Progenitor cell of endocrine pancreas (in vitro differentiated cells): ENCODE results near the gene MESP2. TPM values are rescaled to one million over a fixed set of nuclear protein-coding genes. Genes with fewer than 3 reads are reported as not detected.

Source experiments
- DNase-seq: peaks from one replicate; pipeline ENCODE4 v3.0.0; 2021; ENCODE audit warnings: low spot score; ENCODE audit not compliant: unreplicated experiment
- H3K27ac Mint-ChIP-seq: 2 replicates; pipeline ENCODE4 v1.8.0; 2021; ENCODE audit warnings: mild to moderate bottlenecking, moderate library complexity, mixed read lengths
- H3K27me3 Mint-ChIP-seq: 2 replicates; pipeline ENCODE4 v1.8.0; 2021; ENCODE audit warnings: mixed read lengths
- H3K36me3 Mint-ChIP-seq: 2 replicates; pipeline ENCODE4 v1.8.0; 2022; ENCODE audit warnings: mixed read lengths; ENCODE audit not compliant: insufficient read depth
- H3K4me1 Mint-ChIP-seq: 2 replicates; pipeline ENCODE4 v1.8.0; 2021; ENCODE audit warnings: low read depth, mixed read lengths
- H3K4me3 Mint-ChIP-seq: 2 replicates; pipeline ENCODE4 v1.8.0; 2021; ENCODE audit warnings: low read depth, mild to moderate bottlenecking, moderate library complexity, mixed read lengths
- H3K9me3 Mint-ChIP-seq: 2 replicates; pipeline ENCODE4 v1.8.0; 2021; ENCODE audit warnings: low read depth, mixed read lengths
- CTCF ChIP-seq: fragments of 200-600 bp; sonication (generic); IDR thresholded peaks from one replicate; pipeline ENCODE4 v1.5.0; 2021; ENCODE audit warnings: antibody characterized with exemption, mild to moderate bottlenecking; ENCODE audit not compliant: unreplicated experiment
- total RNA-seq: library from RNA; stranded (reverse); gene quantifications from 2 replicates; pipeline ENCODE4 v1.2.1, GENCODE V29; 2021

The MESP2 gene
- total RNA-seq, 1 donor from 2014 or later = not detected

GRCh38 chr15:89735773-89736172 is 40.4 kb upstream of the MESP2 start:
- TF ChIP-seq CTCF = no peak
- H3K9me3 Mint-ChIP-seq = no peaks in the 10 kb centered on the region
- peaks cover 64% of the 10 kb centered on the region for H3K27me3 Mint-ChIP-seq
- H3K4me1 Mint-ChIP-seq = no peaks in the 10 kb centered on the region
- no peaks in the 10 kb centered on the region for H3K36me3 Mint-ChIP-seq
- no peak overlapping the region for H3K4me3 Mint-ChIP-seq
- no peak for DNase-seq
- H3K27ac Mint-ChIP-seq = no peak overlapping the region

DNA sequence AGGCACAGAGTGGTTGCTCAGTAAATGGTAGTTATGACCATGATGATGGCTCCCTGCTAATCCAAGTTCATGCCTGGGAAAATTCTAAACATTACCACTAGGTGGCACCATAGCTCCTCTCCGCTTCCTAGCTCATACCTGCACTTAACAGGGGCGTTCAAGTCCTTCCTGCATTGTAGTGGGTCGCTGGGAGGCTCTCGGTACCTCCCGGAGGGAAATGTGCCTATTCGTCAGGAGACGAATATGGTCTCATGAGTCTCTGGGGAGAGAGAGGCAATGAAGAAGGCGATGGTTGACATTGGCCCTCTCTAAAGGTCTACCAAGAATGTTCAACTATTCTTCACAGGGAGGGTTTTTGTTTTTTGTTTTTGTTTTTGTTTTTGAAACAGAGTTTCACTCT is 36.0 kb upstream of the MESP2 start:
- Mint-ChIP-seq H3K27ac (no peak overlapping the region), H3K4me1 (no peaks in the 10 kb centered on the region), H3K9me3 (no peaks in the 10 kb centered on the region), H3K4me3 (no peak overlapping the region), H3K36me3 (no peaks in the 10 kb centered on the region), H3K27me3 (peaks cover 45% of the 10 kb centered on the region)
- TF ChIP-seq CTCF = peak; percentile 93
- peak; percentile 46 for DNase-seq

DNA sequence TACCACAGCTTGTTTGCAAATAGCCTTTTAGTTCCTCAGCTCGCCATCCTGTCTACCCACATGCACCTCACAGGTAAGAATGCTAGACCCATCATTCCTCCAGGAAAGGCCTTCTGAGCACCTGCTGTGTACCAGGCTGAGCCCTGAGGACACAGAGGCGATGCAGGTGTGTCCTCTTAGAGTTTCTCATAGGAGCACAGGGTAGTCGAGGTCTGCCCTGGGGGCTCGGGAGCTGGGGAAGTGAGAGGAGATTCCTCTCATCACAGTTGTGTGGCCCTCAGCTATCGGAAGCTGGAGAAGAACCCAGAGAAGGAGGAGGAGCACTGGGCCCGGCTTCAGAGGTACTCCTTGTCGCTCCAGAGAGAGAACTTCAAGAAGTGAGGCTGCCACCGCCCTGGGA is 33.1 kb upstream of the MESP2 start:
- no peak overlapping the region for H3K4me3 Mint-ChIP-seq
- peaks cover 22% of the 10 kb centered on the region for H3K27me3 Mint-ChIP-seq
- TF ChIP-seq CTCF = no peak
- H3K4me1 Mint-ChIP-seq = no peaks in the 10 kb centered on the region
- DNase-seq = no peak
- H3K27ac Mint-ChIP-seq = no peak overlapping the region
- H3K36me3 Mint-ChIP-seq = no peaks in the 10 kb centered on the region
- H3K9me3 Mint-ChIP-seq = no peaks in the 10 kb centered on the region

- Mint-ChIP-seq H3K27ac (no peak overlapping the region), H3K9me3 (no peaks in the 10 kb centered on the region), H3K4me1 (no peaks in the 10 kb centered on the region), H3K27me3 (peaks cover 22% of the 10 kb centered on the region), H3K4me3 (no peak overlapping the region), H3K36me3 (no peaks in the 10 kb centered on the region)
- DNase-seq = no peak
- TF ChIP-seq CTCF = no peak
Observed at GRCh38 chr15:89743594-89743993, 32.5 kb upstream of the MESP2 start.

- Mint-ChIP-seq H3K27ac (no peak overlapping the region), H3K27me3 (peaks cover 14% of the 10 kb centered on the region), H3K4me3 (no peak overlapping the region), H3K4me1 (no peaks in the 10 kb centered on the region), H3K9me3 (no peaks in the 10 kb centered on the region), H3K36me3 (no peaks in the 10 kb centered on the region)
- DNase-seq = no peak
- no peak for TF ChIP-seq CTCF
Observed at GRCh38 chr15:89745131-89745530, 31.0 kb upstream of the MESP2 start.
